GM19438 (cell line): ENCODE data around the gene PLD5.
"Not testable (repeated sequence)": the region's sequence is repeated elsewhere in the genome, so short reads cannot be mapped to it uniquely, and the experiment has no call there.

Source experiments
- ATAC-seq: cut with Tn5 transposase; IDR thresholded peaks from one replicate; pipeline ENCODE4 v1.9.1; 2021; ENCODE audit warnings: low read depth; ENCODE audit not compliant: unreplicated experiment

PLD5 gene

DNA sequence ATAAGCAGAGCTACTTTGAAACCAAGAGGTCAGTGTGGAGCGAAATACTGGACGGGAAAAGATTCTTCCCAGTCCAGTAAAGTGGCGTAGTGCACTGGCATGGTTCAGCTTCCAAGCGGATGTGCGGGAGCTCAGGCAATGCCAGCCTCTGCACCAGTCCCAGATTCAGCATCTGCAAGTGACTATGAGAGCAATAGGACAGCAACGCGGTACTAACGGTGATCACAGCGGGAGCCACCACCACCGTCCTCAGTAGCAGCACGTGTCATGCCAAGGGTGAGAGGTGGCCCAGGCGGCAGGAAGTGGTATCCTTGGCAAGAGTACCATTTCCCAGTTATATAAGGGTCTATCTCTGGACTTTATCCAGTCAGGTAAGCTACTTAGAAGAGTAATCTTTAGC, 17.8 kb downstream of the PLD5 start:
- ATAC-seq: no peak

DNA sequence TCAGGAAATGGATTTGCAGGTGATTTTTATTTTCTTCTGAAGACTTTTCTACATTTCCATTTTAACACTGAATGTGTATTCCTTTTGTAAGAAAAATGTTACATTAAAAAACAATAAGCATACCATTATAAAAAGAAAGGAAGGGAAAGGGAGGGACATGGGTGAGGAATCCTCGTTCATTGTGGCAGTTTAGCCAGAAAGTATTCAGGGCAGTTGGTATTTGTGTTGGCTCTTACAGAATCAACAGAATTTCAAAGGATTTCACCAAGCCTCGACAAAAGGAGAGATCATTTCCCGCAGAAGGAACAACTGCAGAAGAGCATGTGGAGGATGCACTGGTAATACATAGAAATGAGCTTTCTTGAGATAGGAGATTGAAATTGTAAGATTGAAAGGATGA, 35.0 kb downstream of the PLD5 start:
- ATAC-seq: no peak

DNA sequence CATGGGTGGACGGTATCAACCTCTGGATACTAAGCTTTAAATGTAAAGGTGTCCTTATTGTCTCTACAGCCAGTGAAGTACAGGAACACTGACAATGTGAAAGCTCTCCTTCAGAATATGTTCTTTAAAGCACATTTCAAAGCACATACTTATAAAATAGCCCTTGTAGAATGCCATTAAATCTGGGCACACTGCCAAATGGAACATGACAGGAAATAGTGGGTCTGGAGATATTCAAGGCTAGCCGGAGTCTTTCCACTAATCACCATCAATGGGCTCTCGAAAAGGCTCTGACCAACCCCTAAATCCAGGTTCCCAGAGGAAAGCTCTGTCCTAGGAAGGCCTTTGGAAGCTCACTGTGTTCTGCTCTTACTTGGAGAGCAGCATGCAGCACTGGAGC, 46.6 kb downstream of the PLD5 start:
- ATAC-seq: no peak

DNA sequence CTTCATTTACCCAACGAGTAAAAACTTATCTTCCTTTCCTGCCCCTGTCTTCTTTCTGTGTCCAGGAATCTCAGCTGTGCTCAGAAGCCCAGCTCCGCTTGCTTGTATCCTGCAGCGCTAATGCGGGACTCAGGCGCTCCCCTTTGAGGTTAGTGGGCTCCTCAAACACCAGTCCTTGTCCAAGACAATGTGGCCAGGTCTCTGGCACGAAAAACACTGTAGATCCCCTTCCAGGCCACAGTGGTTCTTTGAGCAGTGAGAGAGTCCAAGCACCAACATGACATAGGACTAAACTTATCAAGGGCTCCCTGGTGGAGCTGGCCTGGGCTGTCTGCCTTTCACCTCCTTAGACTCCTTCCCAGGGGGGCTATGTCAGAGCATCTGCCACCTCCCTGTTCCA, 53.7 kb downstream of the PLD5 start:
- ATAC-seq: no peak

DNA sequence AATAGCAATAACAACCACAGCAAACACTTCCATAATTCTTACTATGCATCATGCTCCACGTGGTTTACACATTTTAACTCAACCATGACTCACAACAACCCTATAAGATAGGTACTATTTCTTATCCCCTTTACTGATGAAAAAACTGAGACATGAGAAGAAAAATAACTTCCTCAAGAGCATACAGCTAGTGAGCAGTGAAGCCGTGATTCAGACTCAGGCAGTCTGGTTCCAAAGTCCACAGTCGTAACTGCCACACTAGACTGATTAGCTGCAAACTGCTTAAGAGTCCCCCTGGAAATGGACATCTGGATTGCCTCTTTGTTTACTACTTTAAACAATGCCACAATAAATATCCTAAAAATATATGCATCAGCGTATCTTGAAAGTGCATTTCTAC, 55.7 kb downstream of the PLD5 start:
- ATAC-seq: no peak

DNA sequence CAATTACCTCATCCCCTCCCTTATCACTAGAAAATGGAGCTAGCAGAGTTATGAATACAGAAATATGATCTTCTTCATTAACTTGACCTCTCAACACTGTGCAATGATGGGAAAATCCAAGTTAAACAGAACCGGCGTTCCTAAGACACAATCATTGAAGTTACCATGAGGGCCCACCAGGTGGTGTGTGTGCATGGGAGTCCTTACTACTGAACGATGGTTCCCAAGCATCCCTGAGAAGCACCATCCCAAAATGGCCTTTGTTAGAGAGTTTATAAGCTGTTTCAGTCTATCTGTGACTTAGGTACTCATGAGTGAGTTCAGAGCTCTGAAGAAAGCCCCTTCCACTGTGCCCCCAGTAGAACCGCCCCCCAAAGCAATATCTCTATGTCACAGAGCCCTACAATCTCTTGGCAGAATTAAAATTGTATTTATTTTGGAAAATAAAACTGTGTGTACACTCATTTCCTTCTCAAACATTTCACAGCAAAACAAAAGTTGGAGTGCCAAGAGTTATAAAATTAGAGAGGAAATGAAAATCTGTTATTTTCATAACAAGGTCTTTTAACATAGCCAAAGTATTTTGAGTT, 56.8 kb downstream of the PLD5 start:
- no peak for ATAC-seq

DNA sequence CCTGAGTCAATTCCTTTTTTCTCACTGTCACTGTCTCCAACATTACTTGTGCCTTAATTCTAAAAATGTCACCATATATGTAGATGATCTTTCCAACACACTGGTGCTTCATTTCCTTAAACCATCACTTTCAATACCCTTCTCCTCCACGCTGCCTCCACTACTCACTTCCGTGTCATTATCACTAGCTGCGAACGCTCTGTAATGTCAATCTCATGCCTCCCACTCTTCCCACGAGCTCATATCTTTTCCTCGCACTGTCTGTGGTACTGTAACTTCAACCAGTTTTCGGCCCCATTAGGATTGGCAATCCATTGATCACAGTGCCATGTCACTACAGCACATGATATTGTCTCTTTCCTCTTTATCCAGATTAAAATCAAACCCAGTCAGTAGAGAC, 61.6 kb downstream of the PLD5 start:
- ATAC-seq: no peak

DNA sequence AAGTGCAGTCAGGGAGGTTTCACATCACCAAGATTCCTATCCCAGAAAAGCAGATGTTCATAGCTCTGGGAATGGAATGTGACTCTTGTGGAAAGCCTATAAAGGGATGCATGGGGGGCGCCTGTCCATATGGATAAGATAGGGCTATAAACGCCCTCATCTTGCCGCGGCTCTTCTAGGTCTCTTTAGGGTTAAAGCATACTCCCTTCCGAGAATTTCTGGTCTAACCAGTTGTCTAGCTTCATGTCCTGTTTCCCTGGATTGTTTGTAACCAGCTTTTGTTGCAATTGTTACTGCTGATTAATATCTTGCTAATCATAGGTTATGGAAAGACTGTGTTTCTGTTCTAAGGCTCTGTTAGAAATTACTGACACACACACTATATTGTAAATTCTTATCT, 64.8 kb downstream of the PLD5 start:
- not testable (repeated sequence) for ATAC-seq

DNA sequence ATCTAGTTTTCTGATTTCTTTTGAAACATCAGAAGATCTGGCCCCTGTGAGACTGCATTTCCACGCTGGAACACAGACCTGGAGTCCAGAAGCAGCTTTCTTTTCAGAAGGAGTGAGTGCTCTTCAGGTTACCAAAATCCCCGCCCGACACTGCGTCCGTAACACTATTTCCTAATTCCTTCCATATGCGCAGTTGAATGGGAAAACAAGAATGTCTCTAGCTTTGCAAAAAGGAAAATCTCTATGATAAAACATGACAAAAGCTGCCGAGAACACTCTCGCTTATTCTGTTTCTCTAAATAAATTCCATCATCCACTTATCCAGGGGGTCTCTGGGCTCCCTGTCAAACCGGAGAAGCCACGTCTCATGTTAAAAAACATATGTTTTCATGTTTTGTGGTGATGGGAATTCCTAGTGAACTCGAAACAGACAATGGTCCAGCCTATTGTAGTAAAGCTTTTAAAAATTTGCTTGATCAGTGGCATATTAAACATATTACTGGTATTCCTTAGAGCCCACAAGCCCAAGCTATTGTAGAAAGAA, 67.7 kb downstream of the PLD5 start:
- no peak for ATAC-seq

DNA sequence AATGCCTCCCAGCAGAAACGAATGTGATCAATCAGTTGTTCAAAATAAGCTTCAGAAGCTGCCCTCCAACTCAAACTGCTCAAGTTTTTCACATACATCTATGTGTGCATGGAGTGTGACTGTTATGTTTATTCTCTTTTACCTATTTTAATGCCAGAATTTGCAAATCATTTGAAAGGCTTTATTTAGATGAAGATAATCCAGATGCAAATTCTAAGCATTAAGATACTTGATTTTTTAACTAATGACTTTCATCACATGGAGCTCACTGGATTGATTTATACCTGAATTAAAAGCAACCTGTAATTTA, 69.5 kb downstream of the PLD5 start:
- no peak for ATAC-seq

DNA sequence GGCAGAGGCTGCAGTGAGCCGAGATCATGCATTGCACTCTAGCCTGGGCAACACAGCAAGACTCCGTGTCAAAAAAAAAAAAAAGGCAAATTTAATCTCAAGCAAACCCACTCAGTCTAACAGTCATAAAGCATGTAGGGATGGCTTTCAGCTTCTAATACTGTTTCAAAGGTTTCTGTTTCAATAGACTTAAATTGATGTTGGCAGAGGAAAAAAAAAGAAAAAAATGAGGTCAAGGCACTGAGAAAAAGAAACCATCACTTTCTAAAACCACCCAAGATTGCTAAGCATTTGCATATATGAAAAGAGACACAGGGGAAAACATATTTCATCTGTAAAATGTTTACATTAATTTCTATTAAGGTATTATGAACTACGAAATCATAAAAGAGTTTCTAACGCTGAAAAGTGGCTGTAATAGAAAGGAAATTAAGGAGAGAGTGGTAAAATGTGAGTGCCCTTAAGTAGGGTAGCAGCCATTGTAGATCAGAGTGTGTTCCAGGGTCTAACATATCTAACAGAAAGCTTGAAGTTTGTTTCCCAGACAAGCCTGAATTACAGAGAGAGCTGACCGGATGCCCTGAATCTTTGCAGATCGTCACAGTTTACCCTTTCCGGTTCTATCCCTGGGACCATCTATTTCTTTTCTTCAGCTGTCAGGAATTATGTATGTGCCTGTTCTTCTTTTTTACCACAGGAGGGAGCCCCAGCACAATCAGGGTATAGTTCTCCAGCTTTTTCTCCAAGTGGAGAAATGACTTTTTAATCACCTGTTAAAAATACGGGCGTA, 70.0 kb downstream of the PLD5 start:
- ATAC-seq: peak; percentile 90

DNA sequence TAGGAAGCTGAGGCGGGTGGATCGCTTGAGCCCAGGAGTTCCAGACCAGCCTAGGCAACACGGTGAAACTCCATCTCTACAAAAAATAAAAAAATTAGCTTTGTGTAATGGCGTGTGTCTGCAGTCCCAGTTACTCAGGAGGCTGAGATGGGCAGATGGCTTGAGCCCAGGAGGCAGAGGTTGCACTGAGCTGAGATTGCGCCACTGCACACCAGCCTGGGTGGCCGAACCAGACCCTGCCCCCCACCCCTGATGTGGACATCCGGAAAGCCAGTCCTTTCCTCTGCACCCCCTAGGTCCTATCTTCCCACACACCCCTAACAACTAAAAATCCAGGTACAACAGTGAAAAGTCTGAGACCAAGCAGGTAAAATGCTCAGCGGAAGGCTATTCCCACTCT, 71.9 kb downstream of the PLD5 start:
- no peak for ATAC-seq

DNA sequence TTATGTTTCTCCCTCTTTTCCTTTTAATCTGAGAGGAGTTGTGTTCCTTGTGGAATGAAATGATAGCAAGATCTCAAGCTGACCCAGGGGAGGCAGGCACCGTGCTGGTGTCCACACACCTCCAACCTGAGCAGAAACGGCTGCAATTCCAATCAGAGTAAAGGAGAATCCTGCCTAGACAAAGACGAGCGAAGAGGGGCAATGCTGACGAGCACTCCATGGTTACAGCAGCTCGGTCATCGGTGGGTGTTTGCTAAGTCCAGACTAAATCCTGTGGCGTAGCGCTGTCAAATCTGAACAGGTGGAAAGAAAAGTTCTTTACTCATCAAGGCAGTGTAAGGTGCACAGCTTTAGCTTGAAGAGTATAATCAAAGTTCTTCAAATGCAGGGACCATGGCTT, 74.8 kb downstream of the PLD5 start:
- no peak for ATAC-seq

DNA sequence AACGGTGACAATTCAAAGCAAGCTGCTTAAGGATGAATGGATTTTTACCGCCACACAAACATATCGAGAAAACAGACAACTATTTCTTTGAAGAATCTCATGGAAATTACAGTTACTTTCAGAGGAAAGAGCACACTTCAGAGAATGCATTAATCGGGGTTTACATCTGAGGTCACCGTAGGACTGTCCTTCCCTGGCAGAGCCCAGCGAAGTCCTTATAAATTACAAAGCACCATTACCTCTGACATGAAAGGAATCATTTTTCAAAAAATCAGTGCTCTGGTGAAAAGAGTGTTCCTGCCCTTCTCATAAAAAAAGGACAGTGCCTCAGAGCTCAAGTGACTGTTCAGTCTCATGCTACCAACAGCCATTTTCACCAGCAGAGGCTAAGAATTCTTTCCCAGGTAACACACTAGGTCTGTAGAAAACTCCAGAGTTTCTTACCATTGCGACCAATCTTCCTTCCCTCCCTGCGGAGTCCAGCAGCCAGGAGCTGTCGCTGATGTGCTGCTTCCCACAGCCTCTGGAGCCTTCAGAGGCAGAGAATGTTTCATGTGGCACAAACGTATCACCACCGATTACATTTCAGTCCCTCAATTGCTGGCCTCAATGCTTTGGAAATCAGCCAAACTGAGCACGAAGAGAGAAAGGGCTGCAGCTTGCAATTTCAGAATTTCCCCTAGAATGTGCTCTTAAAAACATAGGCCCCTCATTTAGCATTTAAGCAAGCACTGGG, 75.4 kb downstream of the PLD5 start:
- ATAC-seq: no peak

DNA sequence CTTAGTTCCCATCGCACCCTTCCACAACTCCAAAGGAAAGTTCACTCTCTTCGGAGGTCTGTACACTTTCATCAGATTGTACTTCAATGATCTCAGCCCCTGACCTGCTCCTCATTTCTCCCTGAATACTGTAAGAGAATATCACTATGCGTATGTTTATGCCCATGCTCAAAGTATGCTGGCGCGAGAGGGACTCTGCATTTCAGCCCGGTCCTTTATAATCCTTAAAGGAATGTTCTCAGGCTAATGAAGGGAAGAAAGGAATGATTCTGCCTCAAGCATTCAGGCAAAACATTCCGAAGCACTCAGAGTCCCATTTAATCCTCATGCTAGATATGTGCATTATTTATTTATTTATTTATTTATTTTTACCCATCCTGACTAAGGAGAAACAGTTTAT, 76.8 kb downstream of the PLD5 start:
- ATAC-seq: no peak

DNA sequence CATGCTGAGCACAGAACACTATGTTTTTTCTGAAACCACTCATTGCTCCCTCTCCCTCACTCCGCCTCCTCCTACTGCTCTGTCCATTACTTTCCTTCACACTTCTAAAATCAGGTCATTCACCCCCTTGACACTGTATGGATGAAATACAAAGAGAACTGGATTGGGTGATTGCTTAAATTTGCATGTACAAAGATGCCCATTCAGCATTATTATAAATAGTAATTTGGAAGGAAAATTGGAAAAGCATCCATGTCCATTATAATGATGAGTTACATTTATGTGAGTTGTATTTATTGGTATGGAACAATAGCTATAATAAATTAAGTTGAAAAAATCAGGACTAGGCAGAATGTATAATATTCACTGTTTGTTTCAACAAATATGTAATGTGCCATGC, 83.7 kb downstream of the PLD5 start:
- no peak for ATAC-seq

DNA sequence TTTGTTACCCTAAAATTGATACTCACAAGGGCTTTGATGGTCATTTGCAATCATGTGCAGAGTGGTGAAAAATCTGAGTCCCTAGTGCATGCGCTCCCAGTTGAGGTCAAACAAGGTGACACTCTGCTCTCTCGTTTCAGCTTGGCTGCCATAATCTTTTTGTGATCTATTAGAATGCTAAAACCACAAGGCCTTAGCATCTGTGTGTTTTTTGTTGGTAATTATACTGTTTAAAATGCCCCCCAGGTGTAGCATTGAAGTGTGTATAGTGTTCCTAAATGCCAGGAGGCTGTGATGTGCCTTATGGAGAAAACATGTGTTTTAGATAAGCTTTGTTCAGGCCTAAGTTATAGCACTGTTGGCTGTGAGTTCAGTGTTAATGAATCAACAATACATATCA, 89.3 kb downstream of the PLD5 start:
- no peak for ATAC-seq

DNA sequence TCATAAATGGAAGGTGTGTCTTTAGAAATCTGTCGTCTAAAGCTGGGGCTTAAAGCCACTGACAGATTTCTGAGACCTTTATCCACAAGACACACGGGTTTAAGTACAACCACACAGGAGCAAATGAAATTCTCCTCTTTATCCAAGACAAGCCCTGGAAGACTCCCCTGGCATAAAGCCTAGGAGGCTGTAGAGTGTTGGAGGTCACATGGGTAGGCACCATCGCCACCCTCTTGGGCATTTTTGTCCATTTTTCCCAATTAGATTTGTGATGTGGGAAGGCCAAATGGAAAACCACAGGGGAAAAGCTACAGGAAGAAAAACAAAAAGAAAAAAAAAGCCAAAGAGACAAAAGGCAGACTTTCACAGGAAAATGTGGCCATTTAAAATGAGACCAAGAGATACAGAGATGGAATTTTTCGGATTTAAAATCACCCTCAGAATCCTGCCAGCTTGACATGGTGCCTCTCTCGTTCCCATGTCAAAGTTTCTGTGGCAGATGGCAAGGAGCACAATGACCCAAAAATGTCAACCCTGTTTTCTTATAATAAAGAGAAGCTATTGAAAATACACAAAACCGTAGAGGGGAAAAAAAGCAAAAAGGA, 91.9 kb downstream of the PLD5 start:
- no peak for ATAC-seq

DNA sequence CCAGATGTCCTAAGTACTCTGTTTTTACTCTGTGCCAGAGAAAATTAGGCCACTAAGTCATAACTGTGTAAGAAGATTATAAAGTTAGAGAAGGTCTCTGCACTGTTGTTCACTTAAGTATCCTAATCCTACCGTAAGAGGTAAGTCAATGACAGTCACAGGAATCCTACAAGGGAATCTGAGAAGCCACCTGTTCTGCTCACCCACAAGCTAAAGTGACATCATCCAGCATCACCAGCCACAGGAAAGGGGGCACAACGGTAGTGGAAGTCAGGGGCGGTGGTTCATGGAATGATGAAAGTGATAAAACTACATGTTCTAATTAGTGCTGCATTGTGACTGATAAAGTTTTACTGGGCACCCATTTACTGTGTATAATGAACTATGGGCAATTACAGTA, 92.7 kb downstream of the PLD5 start:
- no peak for ATAC-seq

DNA sequence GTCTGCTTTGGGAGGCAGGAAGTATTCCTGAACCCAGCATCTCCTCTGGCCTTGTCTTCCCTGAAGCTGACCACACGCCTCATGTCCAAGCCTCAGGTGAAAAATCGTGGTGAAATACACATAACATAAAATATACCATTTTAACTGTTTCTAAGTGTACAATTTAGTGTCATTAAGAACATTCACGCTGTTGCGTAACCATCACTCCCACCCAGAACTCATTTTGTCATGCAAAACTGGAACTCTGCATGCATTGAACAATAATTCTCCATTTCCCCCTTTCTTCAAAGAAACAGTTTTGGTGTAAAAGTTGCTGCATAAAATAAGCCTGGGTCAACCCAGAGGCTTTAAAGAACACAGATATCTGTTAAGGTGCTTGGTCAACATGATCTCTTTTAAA, 93.5 kb downstream of the PLD5 start:
- ATAC-seq: no peak

DNA sequence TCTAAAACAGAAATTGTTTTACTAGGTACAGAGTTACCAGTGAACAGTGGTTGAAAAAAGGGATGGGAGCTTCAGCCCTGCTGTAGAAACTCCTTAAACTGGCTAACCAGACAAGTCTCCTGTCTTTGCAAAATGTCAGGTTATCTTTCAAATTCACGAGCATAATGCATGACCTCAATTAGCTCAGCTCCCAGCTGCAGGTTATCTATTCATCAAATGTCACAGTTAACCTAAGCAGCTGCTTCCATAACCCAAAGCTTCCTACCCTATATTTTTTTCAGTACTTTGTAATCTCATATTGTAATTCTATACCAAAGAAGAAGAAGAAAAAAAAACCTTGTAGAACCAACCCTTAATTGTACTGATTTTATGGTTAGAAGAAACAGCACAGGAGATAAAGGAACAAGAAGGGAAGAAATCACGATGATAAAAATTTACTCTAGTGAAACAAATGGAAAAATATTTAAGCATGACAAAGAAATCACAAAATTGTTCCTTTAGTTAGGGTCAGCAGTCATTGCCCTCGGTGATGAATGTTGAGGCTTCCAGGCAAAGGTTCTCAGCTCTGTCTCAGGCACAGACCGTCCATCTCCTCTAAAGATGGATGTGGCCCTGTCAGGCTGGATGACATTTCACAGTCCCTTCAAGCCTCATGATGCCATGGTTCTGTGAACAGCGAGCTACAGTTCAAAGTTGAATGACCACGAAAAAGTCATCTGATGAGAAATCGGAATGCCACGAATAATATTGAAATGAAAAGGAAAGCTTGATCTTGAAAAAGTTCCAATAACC, 95.9 kb downstream of the PLD5 start:
- no peak for ATAC-seq
